GM10266 (cell line): ENCODE data around the gene RNU1-4.
"Not testable (repeated sequence)": the region's sequence is repeated elsewhere in the genome, so short reads cannot be mapped to it uniquely, and the experiment has no call there.

Source experiments
- DNase-seq: peaks from one replicate; pipeline ENCODE4 v3.0.0; 2012; ENCODE audit errors: extremely low spot score

RNU1-4 gene

GRCh38 chr1:16740047-16740964 is at the start of gene RNU1-4:
Gene RNU1-4 (plus strand): TSS chr1:16740516.
- not testable (repeated sequence) for DNase-seq

GRCh38 chr1:16690971-16691682 is 49.2 kb upstream of the RNU1-4 start:
- not testable (repeated sequence) for DNase-seq

- not testable (repeated sequence) for DNase-seq
Measured at GRCh38 chr1:16692283-16692682, 48.0 kb upstream of the RNU1-4 start.

- not testable (repeated sequence) for DNase-seq
Measured at GRCh38 chr1:16692717-16693448, 47.4 kb upstream of the RNU1-4 start.

- not testable (repeated sequence) for DNase-seq
Measured at GRCh38 chr1:16693449-16694307, 46.6 kb upstream of the RNU1-4 start.

GRCh38 chr1:16694308-16694702 is 46.0 kb upstream of the RNU1-4 start:
- not testable (repeated sequence) for DNase-seq

- DNase-seq: not testable (repeated sequence)
Measured at GRCh38 chr1:16696507-16697150, 43.7 kb upstream of the RNU1-4 start.

GRCh38 chr1:16697152-16697551 is 43.2 kb upstream of the RNU1-4 start:
- not testable (repeated sequence) for DNase-seq

GRCh38 chr1:16699440-16699839 is 40.9 kb upstream of the RNU1-4 start:
- not testable (repeated sequence) for DNase-seq

GRCh38 chr1:16700138-16700895 is 40.0 kb upstream of the RNU1-4 start:
- DNase-seq: not testable (repeated sequence)

GRCh38 chr1:16701189-16701588 is 39.1 kb upstream of the RNU1-4 start:
- DNase-seq: not testable (repeated sequence)

GRCh38 chr1:16702280-16702679 is 38.0 kb upstream of the RNU1-4 start:
- not testable (repeated sequence) for DNase-seq

- not testable (repeated sequence) for DNase-seq
Measured at GRCh38 chr1:16703141-16703540, 37.2 kb upstream of the RNU1-4 start.

GRCh38 chr1:16703602-16704001 is 36.7 kb upstream of the RNU1-4 start:
- not testable (repeated sequence) for DNase-seq

- not testable (repeated sequence) for DNase-seq
Measured at GRCh38 chr1:16704076-16704475, 36.2 kb upstream of the RNU1-4 start.

- not testable (repeated sequence) for DNase-seq
Measured at GRCh38 chr1:16704502-16705100, 35.7 kb upstream of the RNU1-4 start.

GRCh38 chr1:16706302-16706701 is 34.0 kb upstream of the RNU1-4 start:
- DNase-seq: not testable (repeated sequence)

- DNase-seq: not testable (repeated sequence)
Measured at GRCh38 chr1:16707130-16708093, 32.9 kb upstream of the RNU1-4 start.
